NCI-H2081 treated with DMSO at 0.1 percent for 48 hours (cell line): ENCODE data around the gene CDC40.
"Not testable (repeated sequence)": the region's sequence is repeated elsewhere in the genome, so short reads cannot be mapped to it uniquely, and the experiment has no call there.

ENCODE experiments used
- DNase-seq: peaks from one replicate; lab custom pipeline; 2025; lab: John Stamatoyannopoulos, UW

CDC40 gene

DNA sequence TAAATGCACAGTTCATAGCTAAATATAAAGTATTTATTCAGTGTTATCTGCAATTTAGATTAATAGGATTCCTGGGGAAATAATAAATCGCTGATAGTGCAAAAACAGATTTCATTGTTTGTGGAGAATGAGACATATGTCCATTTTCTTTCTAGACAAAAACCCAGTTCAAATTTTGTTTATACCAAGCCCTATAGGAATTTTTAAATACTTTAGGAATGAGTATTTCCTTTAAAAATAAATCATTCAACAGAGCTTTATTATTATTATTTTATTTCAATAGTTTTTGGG is 91.5 kb downstream of the CDC40 start:
- no peak for DNase-seq

GRCh38 chr6:110272781-110273180 is 92.6 kb downstream of the CDC40 start:
- not testable (repeated sequence) for DNase-seq

- no peak for DNase-seq
Measured at GRCh38 chr6:110277100-110277665, 97.0 kb downstream of the CDC40 start.
